ENCODE measurements around the gene EFCAB8. TPM values are rescaled to one million over a fixed set of nuclear protein-coding genes. Genes with fewer than 3 reads are reported as not detected.

Gene EFCAB8
- total RNA-seq, 1 donor from 2014 or later = 0.41 TPM

- Histone ChIP-seq H3K9ac (ENCODE audit: low read length) (no peak overlapping the region), H3K4me2 (ENCODE audit: low read length) (no peak overlapping the region), H3K4me3 (ENCODE audit: insufficient read depth, low read depth, low read length) (no peak overlapping the region), H3K79me2 (ENCODE audit: insufficient read depth, low read length) (no peaks in the 10 kb centered on the region), H3K27me3 (ENCODE audit: insufficient read depth, low read length) (no peaks in the 10 kb centered on the region), H3K4me1 (ENCODE audit: insufficient read depth, low read length) (no peaks in the 10 kb centered on the region), H3K27ac (ENCODE audit: low read depth, low read length) (no peak overlapping the region), H3K9me3 (ENCODE audit: insufficient read depth, low read depth, low read length) (no peaks in the 10 kb centered on the region), H2AFZ (ENCODE audit: low read depth, low read length) (no peak overlapping the region), H3K36me3 (ENCODE audit: insufficient read depth, low read length) (no peaks in the 10 kb centered on the region), H4K20me1 (ENCODE audit: insufficient read depth, low read length) (no peaks in the 10 kb centered on the region)
- Mint-ChIP-seq H3K4me1 (ENCODE audit: low read depth, unreplicated experiment) (no peaks in the 10 kb centered on the region), H3K36me3 (ENCODE audit: low read depth, unreplicated experiment) (no peaks in the 10 kb centered on the region), H3K27me3 (ENCODE audit: low read depth, unreplicated experiment) (peaks cover 5% of the 10 kb centered on the region), H3K4me3 (ENCODE audit: unreplicated experiment) (no peak overlapping the region), H3K27ac (ENCODE audit: unreplicated experiment) (no peak overlapping the region), H3K9me3 (ENCODE audit: unreplicated experiment) (peaks cover 11% of the 10 kb centered on the region)
- no peak for FAIRE-seq
- no peak for DNase-seq (ENCODE audit: low read depth)
- TF ChIP-seq CTCF (IDR thresholded peaks at IDR 0.05; ENCODE audit: insufficient read depth, low read depth, low read length) (no peak), EZH2 (IDR thresholded peaks at IDR 0.05; ENCODE audit: insufficient read depth, low read length) (no peak)
These were observed 132.7 kb downstream of the EFCAB8 start for GRCh38 chr20:32991383-32991782.

GRCh38 chr20:32991792-32992641 lies 133.3 kb downstream of the EFCAB8 start:
- no peak overlapping the region for H3K4me2 ChIP-seq (ENCODE audit: low read length)
- H3K4me3 Mint-ChIP-seq (ENCODE audit: unreplicated experiment) = no peak overlapping the region
- no peak overlapping the region for H3K9ac ChIP-seq (ENCODE audit: low read length)
- H3K36me3 Mint-ChIP-seq (ENCODE audit: low read depth, unreplicated experiment) = no peaks in the 10 kb centered on the region
- H2AFZ ChIP-seq (ENCODE audit: low read depth, low read length) = no peak overlapping the region
- no peak overlapping the region for H3K27ac Mint-ChIP-seq (ENCODE audit: unreplicated experiment)
- peaks cover 11% of the 10 kb centered on the region for H3K9me3 Mint-ChIP-seq (ENCODE audit: unreplicated experiment)
- no peaks in the 10 kb centered on the region for H3K79me2 ChIP-seq (ENCODE audit: insufficient read depth, low read length)
- H4K20me1 ChIP-seq (ENCODE audit: insufficient read depth, low read length) = no peaks in the 10 kb centered on the region
- TF ChIP-seq CTCF (IDR thresholded peaks at IDR 0.05; ENCODE audit: insufficient read depth, low read depth, low read length) = no peak
- no peak for TF ChIP-seq EZH2 (IDR thresholded peaks at IDR 0.05; ENCODE audit: insufficient read depth, low read length)
- H3K9me3 ChIP-seq (ENCODE audit: insufficient read depth, low read depth, low read length) = no peaks in the 10 kb centered on the region
- no peaks in the 10 kb centered on the region for H3K27me3 ChIP-seq (ENCODE audit: insufficient read depth, low read length)
- H3K36me3 ChIP-seq (ENCODE audit: insufficient read depth, low read length) = no peaks in the 10 kb centered on the region
- no peak overlapping the region for H3K4me3 ChIP-seq (ENCODE audit: insufficient read depth, low read depth, low read length)
- H3K27ac ChIP-seq (ENCODE audit: low read depth, low read length) = no peak overlapping the region
- FAIRE-seq = no peak
- DNase-seq (ENCODE audit: low read depth) = no peak
- no peaks in the 10 kb centered on the region for H3K4me1 Mint-ChIP-seq (ENCODE audit: low read depth, unreplicated experiment)
- H3K27me3 Mint-ChIP-seq (ENCODE audit: low read depth, unreplicated experiment) = peaks cover 9% of the 10 kb centered on the region
- no peaks in the 10 kb centered on the region for H3K4me1 ChIP-seq (ENCODE audit: insufficient read depth, low read length)

GRCh38 chr20:32993496-32994050 lies 134.8 kb downstream of the EFCAB8 start:
- DNase-seq (ENCODE audit: low read depth) = no peak
- H3K36me3 ChIP-seq (ENCODE audit: insufficient read depth, low read length) = no peaks in the 10 kb centered on the region
- H3K4me3 Mint-ChIP-seq (ENCODE audit: unreplicated experiment) = no peak overlapping the region
- H3K4me2 ChIP-seq (ENCODE audit: low read length) = no peak overlapping the region
- FAIRE-seq = no peak
- H3K27ac ChIP-seq (ENCODE audit: low read depth, low read length) = no peak overlapping the region
- TF ChIP-seq EZH2 (IDR thresholded peaks at IDR 0.05; ENCODE audit: insufficient read depth, low read length) (no peak), CTCF (IDR thresholded peaks at IDR 0.05; ENCODE audit: insufficient read depth, low read depth, low read length) (no peak)
- no peaks in the 10 kb centered on the region for H3K79me2 ChIP-seq (ENCODE audit: insufficient read depth, low read length)
- no peaks in the 10 kb centered on the region for H4K20me1 ChIP-seq (ENCODE audit: insufficient read depth, low read length)
- H3K4me3 ChIP-seq (ENCODE audit: insufficient read depth, low read depth, low read length) = no peak overlapping the region
- no peaks in the 10 kb centered on the region for H3K4me1 Mint-ChIP-seq (ENCODE audit: low read depth, unreplicated experiment)
- H3K27me3 ChIP-seq (ENCODE audit: insufficient read depth, low read length) = no peaks in the 10 kb centered on the region
- no peak overlapping the region for H3K27ac Mint-ChIP-seq (ENCODE audit: unreplicated experiment)
- H3K9me3 Mint-ChIP-seq (ENCODE audit: unreplicated experiment) = peaks cover 11% of the 10 kb centered on the region
- no peaks in the 10 kb centered on the region for H3K36me3 Mint-ChIP-seq (ENCODE audit: low read depth, unreplicated experiment)
- no peaks in the 10 kb centered on the region for H3K9me3 ChIP-seq (ENCODE audit: insufficient read depth, low read depth, low read length)
- peaks cover 9% of the 10 kb centered on the region for H3K27me3 Mint-ChIP-seq (ENCODE audit: low read depth, unreplicated experiment)
- H3K4me1 ChIP-seq (ENCODE audit: insufficient read depth, low read length) = no peaks in the 10 kb centered on the region
- H3K9ac ChIP-seq (ENCODE audit: low read length) = no peak overlapping the region
- H2AFZ ChIP-seq (ENCODE audit: low read depth, low read length) = no peak overlapping the region

All from astrocyte (in vitro differentiated cells and primary cell).